HG02623 (cell line): ENCODE results near the gene CASKIN1.
A peak's percentile ranks its signal among the peaks of the same experiment; 100 is the strongest.
"Not testable (repeated sequence)": the region's sequence is repeated elsewhere in the genome, so short reads cannot be mapped to it uniquely, and the experiment has no call there.

Experiments
- ATAC-seq: cut with Tn5 transposase; IDR thresholded peaks from one replicate; pipeline ENCODE4 v1.9.1; 2021; ENCODE audit warnings: moderate library complexity; ENCODE audit not compliant: unreplicated experiment

The CASKIN1 gene

GRCh38 chr16:2210009-2210332, 13.6 kb upstream of the CASKIN1 start:
- ATAC-seq: no peak

- no peak for ATAC-seq
Observed at GRCh38 chr16:2209258-2210008, 13.0 kb upstream of the CASKIN1 start.

- no peak for ATAC-seq
Observed at GRCh38 chr16:2208772-2209171, 12.4 kb upstream of the CASKIN1 start.

GRCh38 chr16:2208308-2208707, 11.9 kb upstream of the CASKIN1 start:
- ATAC-seq: no peak

- ATAC-seq: no peak
Observed at GRCh38 chr16:2207872-2208271, 11.5 kb upstream of the CASKIN1 start.

GRCh38 chr16:2206780-2207433, 10.5 kb upstream of the CASKIN1 start:
- no peak for ATAC-seq

GRCh38 chr16:2206420-2206779, 10.0 kb upstream of the CASKIN1 start:
- no peak for ATAC-seq

GRCh38 chr16:2205967-2206313, 9.5 kb upstream of the CASKIN1 start:
- no peak for ATAC-seq

- peak; percentile 71 for ATAC-seq
Observed at GRCh38 chr16:2205104-2205966, 8.9 kb upstream of the CASKIN1 start, which contains the start of gene MLST8. Gene MLST8, plus strand, starts transcription at chr16:2205454. Its CDS starts 632 bp downstream, at chr16:2206086.

GRCh38 chr16:2204416-2205103, 8.2 kb upstream of the CASKIN1 start:
- no peak for ATAC-seq

GRCh38 chr16:2203119-2203688, 6.8 kb upstream of the CASKIN1 start:
- ATAC-seq: not testable (repeated sequence)

GRCh38 chr16:2200313-2200712, 3.9 kb upstream of the CASKIN1 start:
- no peak for ATAC-seq

GRCh38 chr16:2199621-2200139, 3.3 kb upstream of the CASKIN1 start:
- no peak for ATAC-seq

GRCh38 chr16:2199095-2199494, 2.7 kb upstream of the CASKIN1 start:
- no peak for ATAC-seq

- no peak for ATAC-seq
Observed at GRCh38 chr16:2198283-2198682, 1.9 kb upstream of the CASKIN1 start.

GRCh38 chr16:2197765-2198164, 1.4 kb upstream of the CASKIN1 start:
- ATAC-seq: no peak

GRCh38 chr16:2196981-2197511, 641 bp upstream of the CASKIN1 start:
- ATAC-seq: no peak

- ATAC-seq: no peak
Observed at GRCh38 chr16:2195322-2196161, 863 bp downstream of the CASKIN1 start.

- ATAC-seq: no peak
Observed at GRCh38 chr16:2194852-2195321, 1.5 kb downstream of the CASKIN1 start.
